DND-41 (cell line): ENCODE data around the gene OR14K1.
"Not testable (repeated sequence)": the region's sequence is repeated elsewhere in the genome, so short reads cannot be mapped to it uniquely, and the experiment has no call there.

Experiments
- ATAC-seq: fragments of 200-7000 bp; cut with Tn5 transposase; 3 replicates; pipeline ENCODE4 v1.9.1; 2021; ENCODE audit warnings: low read depth; ENCODE audit not compliant: insufficient read depth
- DNase-seq: peaks from one replicate; pipeline ENCODE4 v3.0.0-alpha.2; 2020
- H2AFZ ChIP-seq: 2 replicates; pipeline ENCODE4 v1.6.0; 2012; ENCODE audit warnings: low read depth, low read length
- H3K27ac ChIP-seq: 2 replicates; pipeline ENCODE4 v1.5.1; 2012; ENCODE audit warnings: low read length, inconsistent platforms
- H3K27me3 ChIP-seq: fragments of 200-600 bp; sonication (generic); 2 replicates; pipeline ENCODE4 v1.6.0; 2012; ENCODE audit warnings: low read length, mild to moderate bottlenecking, inconsistent platforms; ENCODE audit not compliant: insufficient read depth, poor library complexity
- H3K36me3 ChIP-seq: 2 replicates; pipeline ENCODE4 v1.5.1; 2012; ENCODE audit warnings: low read length, inconsistent platforms; ENCODE audit not compliant: insufficient read depth
- H3K4me1 ChIP-seq: 2 replicates; pipeline ENCODE4 v1.5.1; 2012; ENCODE audit warnings: mild to moderate bottlenecking, low read length; ENCODE audit not compliant: insufficient read depth
- H3K4me2 ChIP-seq: 2 replicates; pipeline ENCODE4 v1.6.0; 2012; ENCODE audit warnings: mild to moderate bottlenecking, moderate library complexity, low read length, inconsistent platforms; ENCODE audit not compliant: insufficient read depth
- H3K4me3 ChIP-seq, 2 experiments: fragments of 200-600 bp in 1 of 2; shearing (Covaris generic) in 1 of 2; 2 replicates each; pipeline ENCODE4 v1.5.1; 2012 to 2016; ENCODE audit warnings: inconsistent platforms in 2 of 2, low read length in 2 of 2, mild to moderate bottlenecking in 2 of 2, low read depth in 1 of 2, moderate library complexity in 1 of 2
- H3K79me2 ChIP-seq: 2 replicates; pipeline ENCODE4 v1.6.0; 2012; ENCODE audit warnings: low read length, inconsistent platforms; ENCODE audit not compliant: insufficient read depth
- H3K9ac ChIP-seq: 2 replicates; pipeline ENCODE4 v1.6.0; 2012; ENCODE audit warnings: low read depth, mild to moderate bottlenecking, inconsistent platforms, low read length, moderate library complexity
- H3K9me3 ChIP-seq: 2 replicates; pipeline ENCODE4 v1.5.1; 2012; ENCODE audit warnings: low read length, moderate library complexity, mild to moderate bottlenecking, inconsistent platforms; ENCODE audit not compliant: insufficient read depth, severe bottlenecking
- H4K20me1 ChIP-seq: 2 replicates; pipeline ENCODE4 v1.6.0; 2012; ENCODE audit warnings: low read length; ENCODE audit not compliant: insufficient read depth
- CTCF ChIP-seq: IDR thresholded peaks from 2 replicates; pipeline ENCODE4 v1.5.1; 2012; ENCODE audit warnings: borderline replicate concordance, low read length, moderate library complexity, mild to moderate bottlenecking; ENCODE audit not compliant: poor library complexity, severe bottlenecking; ENCODE audit errors: extremely low read depth
- EZH2 ChIP-seq: IDR thresholded peaks from 3 replicates; pipeline ENCODE4 v1.6.1; 2012; ENCODE audit warnings: borderline replicate concordance, low read depth, mild to moderate bottlenecking, moderate library complexity, low read length, inconsistent platforms; ENCODE audit not compliant: severe bottlenecking

The OR14K1 gene

GRCh38 chr1:247738315-247738714, at the start of gene OR14K1:
Gene OR14K1, plus strand, starts transcription at chr1:247738615. Its CDS starts 0 bp downstream, at chr1:247738615.
- H3K9ac ChIP-seq: no peak within 1 kb of the TSS
- H3K4me3 ChIP-seq: no peak within 1 kb of the TSS
- H2AFZ ChIP-seq: no peak within 1 kb of the TSS
- H3K27me3 ChIP-seq: no peaks in the 10 kb centered on the region
- no peaks in the 10 kb centered on the region for H3K79me2 ChIP-seq
- TF ChIP-seq EZH2 (no peak), CTCF (no peak)
- no peaks in the 10 kb centered on the region for H3K4me1 ChIP-seq
- DNase-seq (no peak), ATAC-seq (no peak)
- no peak within 1 kb of the TSS for H3K4me2 ChIP-seq
- no peaks in the 10 kb centered on the region for H3K9me3 ChIP-seq
- H3K27ac ChIP-seq: no peak within 1 kb of the TSS
- H3K36me3 ChIP-seq: no peaks in the 10 kb centered on the region
- H4K20me1 ChIP-seq: no peaks in the 10 kb centered on the region

DNA sequence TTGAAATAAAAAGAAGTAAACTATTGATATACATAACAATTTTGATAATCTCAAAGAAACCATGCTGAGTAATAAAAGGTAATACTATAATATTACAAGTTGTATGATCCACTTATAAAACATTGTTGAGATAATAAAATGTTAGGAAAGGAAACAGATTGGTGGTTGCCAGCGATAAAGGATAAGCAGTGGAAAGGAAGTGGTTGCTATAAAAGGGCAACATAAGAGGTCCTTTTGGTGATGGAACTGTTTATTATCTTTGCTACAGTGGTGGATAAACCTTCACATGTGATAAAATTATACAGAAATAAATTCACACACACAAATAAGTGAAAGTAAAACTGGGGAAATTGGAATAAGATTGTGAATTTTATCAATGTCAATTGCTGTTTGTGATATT, 37.1 kb upstream of the OR14K1 start:
- Histone ChIP-seq H3K9ac (no peak overlapping the region), H3K36me3 (no peaks in the 10 kb centered on the region), H3K79me2 (no peaks in the 10 kb centered on the region), H3K27me3 (no peaks in the 10 kb centered on the region), H3K27ac (no peak overlapping the region), H4K20me1 (no peaks in the 10 kb centered on the region), H3K4me2 (no peak overlapping the region), H2AFZ (no peak overlapping the region), H3K4me3 (no peak overlapping the region), H3K9me3 (no peaks in the 10 kb centered on the region), H3K4me1 (no peaks in the 10 kb centered on the region)
- ATAC-seq (no peak), DNase-seq (no peak)
- no peak for TF ChIP-seq EZH2
- TF ChIP-seq CTCF: no peak

- H3K4me2 ChIP-seq, ATAC-seq, H3K79me2 ChIP-seq, H4K20me1 ChIP-seq, DNase-seq, H3K4me1 ChIP-seq, H3K9ac ChIP-seq, H3K9me3 ChIP-seq, H3K27me3 ChIP-seq, H3K36me3 ChIP-seq, H2AFZ ChIP-seq, H3K4me3 ChIP-seq, H3K27ac ChIP-seq: not testable (repeated sequence)
These were observed 27.7 kb upstream of the OR14K1 start for GRCh38 chr1:247710681-247711080.

DNA sequence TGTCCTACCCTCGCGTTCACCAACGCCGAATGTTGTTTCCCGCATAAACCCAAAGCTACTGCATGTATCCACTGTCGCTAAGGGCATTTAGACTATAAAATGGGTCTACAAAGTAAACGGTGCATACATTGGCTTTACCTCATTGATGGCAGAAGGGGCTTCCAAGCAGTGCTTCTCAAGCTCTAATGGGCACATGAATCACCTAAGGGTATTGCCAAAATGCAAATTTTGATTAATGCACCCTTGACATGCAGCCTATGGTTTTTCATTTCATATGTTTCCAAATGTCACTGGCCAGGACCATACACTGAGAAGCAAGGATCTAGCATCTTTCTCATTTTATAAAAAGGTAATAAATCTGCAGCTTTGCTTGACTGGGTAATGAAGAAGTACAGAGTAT, 24.7 kb upstream of the OR14K1 start:
- H3K27ac ChIP-seq: no peak overlapping the region
- H4K20me1 ChIP-seq: no peaks in the 10 kb centered on the region
- DNase-seq (no peak), ATAC-seq (no peak)
- H3K36me3 ChIP-seq: no peaks in the 10 kb centered on the region
- H3K9me3 ChIP-seq: no peaks in the 10 kb centered on the region
- H3K4me2 ChIP-seq: no peak overlapping the region
- H3K4me3 ChIP-seq: no peak overlapping the region
- TF ChIP-seq EZH2 (no peak), CTCF (no peak)
- H3K79me2 ChIP-seq: no peaks in the 10 kb centered on the region
- no peaks in the 10 kb centered on the region for H3K4me1 ChIP-seq
- no peak overlapping the region for H2AFZ ChIP-seq
- H3K27me3 ChIP-seq: no peaks in the 10 kb centered on the region
- no peak overlapping the region for H3K9ac ChIP-seq
